ENCODE measurements around the gene ADSL.

ADSL gene

DNA sequence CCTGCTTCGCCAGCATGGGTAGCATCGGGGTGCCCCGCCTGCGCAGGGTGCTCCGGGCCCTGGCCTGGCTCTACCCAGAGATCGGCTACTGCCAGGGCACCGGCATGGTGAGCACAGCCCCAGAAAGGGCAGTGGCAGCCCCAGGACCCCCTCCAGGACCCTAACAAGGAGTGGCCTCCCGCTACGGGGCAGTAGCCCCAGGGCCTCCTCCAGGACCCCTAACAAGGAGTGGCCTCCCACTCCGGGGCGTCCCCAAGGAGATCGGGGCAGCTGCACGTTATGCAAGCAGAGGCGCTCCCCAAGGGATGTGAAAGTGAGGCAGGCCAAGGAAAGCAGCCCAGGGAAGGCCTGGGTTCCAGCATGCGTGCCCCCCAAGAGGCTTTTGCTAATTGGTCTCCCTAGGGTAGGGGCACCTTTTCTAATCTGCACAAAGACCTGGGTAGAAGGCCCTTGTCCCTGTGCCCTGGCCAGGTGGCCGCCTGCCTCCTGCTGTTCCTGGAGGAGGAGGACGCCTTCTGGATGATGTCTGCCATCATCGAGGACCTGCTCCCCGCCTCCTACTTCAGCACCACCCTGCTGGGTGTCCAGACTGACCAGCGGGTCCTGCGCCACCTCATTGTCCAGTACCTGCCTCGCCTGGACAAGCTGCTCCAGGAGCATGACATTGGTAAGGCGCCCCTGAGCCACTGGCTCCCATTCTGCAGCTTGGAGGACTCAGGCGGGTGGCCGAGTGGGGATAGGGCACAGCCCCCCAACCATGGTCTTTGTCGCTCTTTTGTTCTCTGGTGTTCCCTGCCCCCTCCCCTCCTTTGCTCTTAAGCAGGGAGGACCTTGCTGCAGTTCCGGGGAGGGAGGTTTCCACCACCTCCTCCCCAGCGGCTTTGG is 59.1 kb downstream of the ADSL start:
- Histone ChIP-seq H3K9me2 (replicated peaks; ENCODE audit: insufficient read depth, low read length) (no peaks in the 10 kb centered on the region), H3K9me3 (replicated peaks; ENCODE audit: insufficient read depth, low read length) (no peaks in the 10 kb centered on the region), H3K4me2 (ENCODE audit: low read depth, low read length) (no peak overlapping the region), H3F3A (ENCODE audit: insufficient read depth, low read length) (no peaks in the 10 kb centered on the region), H3K9ac (ENCODE audit: low read length) (no peak overlapping the region), H3K27ac (ENCODE audit: low read length) (no peak overlapping the region), H3K4me3 (ENCODE audit: low read length) (no peak overlapping the region), H3K27me3 (replicated peaks; ENCODE audit: insufficient read depth, low read length) (no peaks in the 10 kb centered on the region), H2AFZ (ENCODE audit: low read length) (no peak overlapping the region), H3K4me1 (ENCODE audit: low read length) (no peaks in the 10 kb centered on the region), H4K20me1 (ENCODE audit: insufficient read depth, low read length) (no peaks in the 10 kb centered on the region), H3K36me3 (replicated peaks; ENCODE audit: insufficient read depth, low read length) (no peaks in the 10 kb centered on the region), H3K79me2 (ENCODE audit: low read length) (no peaks in the 10 kb centered on the region)
- no peak for DNase-seq
- no peak for TF ChIP-seq EZH2 (optimal IDR thresholded peaks at IDR 0.05; ENCODE audit: low read depth, low read length)
- no peak for TF ChIP-seq EZH2phosphoT487 (IDR thresholded peaks at IDR 0.05; ENCODE audit: low read length)
- TF ChIP-seq, protein P1, sequence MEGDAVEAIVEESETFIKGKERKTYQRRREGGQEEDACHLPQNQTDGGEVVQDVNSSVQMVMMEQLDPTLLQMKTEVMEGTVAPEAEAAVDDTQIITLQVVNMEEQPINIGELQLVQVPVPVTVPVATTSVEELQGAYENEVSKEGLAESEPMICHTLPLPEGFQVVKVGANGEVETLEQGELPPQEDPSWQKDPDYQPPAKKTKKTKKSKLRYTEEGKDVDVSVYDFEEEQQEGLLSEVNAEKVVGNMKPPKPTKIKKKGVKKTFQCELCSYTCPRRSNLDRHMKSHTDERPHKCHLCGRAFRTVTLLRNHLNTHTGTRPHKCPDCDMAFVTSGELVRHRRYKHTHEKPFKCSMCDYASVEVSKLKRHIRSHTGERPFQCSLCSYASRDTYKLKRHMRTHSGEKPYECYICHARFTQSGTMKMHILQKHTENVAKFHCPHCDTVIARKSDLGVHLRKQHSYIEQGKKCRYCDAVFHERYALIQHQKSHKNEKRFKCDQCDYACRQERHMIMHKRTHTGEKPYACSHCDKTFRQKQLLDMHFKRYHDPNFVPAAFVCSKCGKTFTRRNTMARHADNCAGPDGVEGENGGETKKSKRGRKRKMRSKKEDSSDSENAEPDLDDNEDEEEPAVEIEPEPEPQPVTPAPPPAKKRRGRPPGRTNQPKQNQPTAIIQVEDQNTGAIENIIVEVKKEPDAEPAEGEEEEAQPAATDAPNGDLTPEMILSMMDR (IDR thresholded peaks at IDR 0.05; ENCODE audit: low read length), result no peak

DNA sequence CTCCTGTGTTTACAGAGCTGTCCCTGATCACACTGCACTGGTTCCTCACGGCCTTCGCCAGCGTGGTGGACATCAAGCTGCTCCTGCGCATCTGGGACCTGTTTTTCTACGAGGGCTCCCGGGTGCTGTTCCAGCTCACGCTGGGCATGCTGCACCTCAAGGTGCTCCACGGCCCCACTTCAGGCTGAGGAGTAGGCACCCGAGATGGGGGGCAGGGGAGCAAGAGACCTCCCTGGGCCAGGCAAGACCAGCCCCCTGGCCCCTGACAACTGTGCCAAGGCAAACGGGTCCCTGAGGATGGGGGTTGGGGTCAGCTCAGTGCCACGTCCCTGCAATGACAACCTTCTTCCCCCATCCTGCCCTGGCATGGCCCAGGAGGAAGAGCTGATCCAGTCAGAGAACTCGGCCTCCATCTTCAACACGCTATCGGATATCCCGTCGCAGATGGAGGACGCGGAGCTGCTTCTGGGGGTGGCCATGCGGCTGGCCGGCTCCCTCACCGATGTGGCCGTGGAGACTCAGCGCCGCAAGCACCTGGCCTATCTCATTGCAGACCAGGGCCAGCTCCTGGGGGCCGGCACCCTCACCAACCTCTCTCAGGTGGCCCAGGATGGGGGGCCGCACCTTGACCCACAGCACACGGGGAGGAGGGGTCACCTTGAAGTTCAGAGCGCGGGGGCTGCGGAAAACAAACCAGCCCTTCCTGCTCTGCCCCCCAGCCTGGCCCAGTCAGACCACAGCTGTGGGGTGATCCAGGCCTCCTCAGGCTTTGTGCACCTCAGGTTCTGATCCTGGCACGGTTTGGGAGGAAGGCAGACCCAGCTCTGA is 60.0 kb downstream of the ADSL start:
- Histone ChIP-seq H3K36me3 (replicated peaks; ENCODE audit: insufficient read depth, low read length) (peaks cover 2% of the 10 kb centered on the region; the same call in 1 of the 2 replicates), H3K9me2 (replicated peaks; ENCODE audit: insufficient read depth, low read length) (no peaks in the 10 kb centered on the region), H3K9ac (ENCODE audit: low read length) (no peak overlapping the region), H3K4me3 (ENCODE audit: low read length) (no peak overlapping the region), H2AFZ (ENCODE audit: low read length) (no peak overlapping the region), H3K27me3 (replicated peaks; ENCODE audit: insufficient read depth, low read length) (no peaks in the 10 kb centered on the region), H3K4me1 (ENCODE audit: low read length) (no peaks in the 10 kb centered on the region), H3K9me3 (replicated peaks; ENCODE audit: insufficient read depth, low read length) (no peaks in the 10 kb centered on the region), H3F3A (ENCODE audit: insufficient read depth, low read length) (no peaks in the 10 kb centered on the region), H3K27ac (ENCODE audit: low read length) (no peak overlapping the region), H4K20me1 (ENCODE audit: insufficient read depth, low read length) (no peaks in the 10 kb centered on the region), H3K4me2 (ENCODE audit: low read depth, low read length) (no peak overlapping the region), H3K79me2 (ENCODE audit: low read length) (no peaks in the 10 kb centered on the region)
- no peak for DNase-seq
- TF ChIP-seq EZH2phosphoT487 (IDR thresholded peaks at IDR 0.05; ENCODE audit: low read length), result no peak
- no peak for TF ChIP-seq EZH2 (optimal IDR thresholded peaks at IDR 0.05; ENCODE audit: low read depth, low read length)
- TF ChIP-seq, protein P1 (IDR thresholded peaks at IDR 0.05; ENCODE audit: low read length), result no peak

DNA sequence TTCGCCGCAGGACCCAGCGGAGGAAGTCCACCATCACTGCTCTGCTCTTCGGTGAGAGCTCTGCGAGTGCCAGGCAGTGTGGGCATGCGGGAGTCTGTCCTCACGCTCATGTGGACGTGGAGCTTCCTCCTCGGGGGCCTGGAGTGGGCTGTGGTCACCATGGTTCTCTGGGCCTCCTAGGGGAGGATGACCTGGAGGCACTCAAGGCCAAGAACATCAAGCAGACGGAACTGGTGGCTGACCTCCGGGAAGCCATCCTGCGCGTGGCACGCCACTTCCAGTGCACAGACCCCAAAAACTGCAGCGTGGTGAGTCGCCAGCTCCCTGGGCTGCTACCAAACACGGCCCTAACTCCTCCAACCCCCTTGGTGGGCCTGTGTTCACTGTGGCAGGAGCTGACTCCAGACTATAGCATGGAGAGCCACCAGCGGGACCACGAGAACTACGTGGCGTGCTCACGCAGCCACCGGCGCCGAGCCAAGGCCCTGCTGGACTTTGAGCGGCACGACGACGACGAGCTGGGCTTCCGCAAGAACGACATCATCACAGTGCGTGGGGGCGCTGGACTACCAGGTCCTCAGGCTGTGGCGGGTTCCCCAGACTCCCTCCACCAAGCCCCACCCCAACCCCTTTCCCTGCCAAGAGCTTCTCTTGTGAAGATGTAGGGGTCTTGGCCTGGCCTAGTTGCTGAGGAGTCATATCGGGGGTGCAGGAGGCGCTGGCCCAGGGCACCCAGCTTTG is 60.9 kb downstream of the ADSL start:
- Histone ChIP-seq H4K20me1 (ENCODE audit: insufficient read depth, low read length) (no peaks in the 10 kb centered on the region), H3K4me1 (ENCODE audit: low read length) (no peaks in the 10 kb centered on the region), H3K79me2 (ENCODE audit: low read length) (no peaks in the 10 kb centered on the region), H3K4me3 (ENCODE audit: low read length) (no peak overlapping the region), H2AFZ (ENCODE audit: low read length) (no peak overlapping the region), H3F3A (ENCODE audit: insufficient read depth, low read length) (no peaks in the 10 kb centered on the region), H3K27me3 (replicated peaks; ENCODE audit: insufficient read depth, low read length) (no peaks in the 10 kb centered on the region), H3K9ac (ENCODE audit: low read length) (no peak overlapping the region), H3K9me3 (replicated peaks; ENCODE audit: insufficient read depth, low read length) (no peaks in the 10 kb centered on the region), H3K27ac (ENCODE audit: low read length) (no peak overlapping the region), H3K4me2 (ENCODE audit: low read depth, low read length) (no peak overlapping the region), H3K9me2 (replicated peaks; ENCODE audit: insufficient read depth, low read length) (no peaks in the 10 kb centered on the region), H3K36me3 (replicated peaks; ENCODE audit: insufficient read depth, low read length) (peaks cover 4% of the 10 kb centered on the region; the same call in 1 of the 2 replicates)
- DNase-seq, result no peak
- TF ChIP-seq EZH2 (optimal IDR thresholded peaks at IDR 0.05; ENCODE audit: low read depth, low read length), result no peak
- no peak for TF ChIP-seq EZH2phosphoT487 (IDR thresholded peaks at IDR 0.05; ENCODE audit: low read length)
- TF ChIP-seq, protein P1 (IDR thresholded peaks at IDR 0.05; ENCODE audit: low read length), result no peak
